DOHH2 (cell line): ENCODE measurements around the gene LGR6.

Experiments
- H3F3A ChIP-seq: fragments of 200-600 bp; sonication (generic), shearing (Covaris generic); 2 replicates; pipeline ENCODE4 v1.6.0; 2016; ENCODE audit warnings: antibody characterized with exemption, mild to moderate bottlenecking; ENCODE audit not compliant: control insufficient read depth, insufficient read depth
- H3K27ac ChIP-seq: fragments of 200-600 bp; sonication (generic); 2 replicates; pipeline ENCODE4 v1.5.1; 2014; ENCODE audit warnings: low read depth, mild to moderate bottlenecking, low read length, moderate library complexity
- H3K27me3 ChIP-seq: fragments of 200-600 bp; sonication (generic); 2 replicates; pipeline ENCODE4 v1.6.1; 2014; ENCODE audit warnings: mild to moderate bottlenecking, low read length, mixed read lengths; ENCODE audit not compliant: control insufficient read depth
- H3K36me3 ChIP-seq: fragments of 200-600 bp; sonication (generic); 2 replicates; pipeline ENCODE4 v1.6.1; 2014; ENCODE audit warnings: mild to moderate bottlenecking, low read length, moderate library complexity, mixed read lengths; ENCODE audit not compliant: control insufficient read depth
- H3K4me1 ChIP-seq: fragments of 200-600 bp; sonication (generic); 2 replicates; pipeline ENCODE4 v1.6.1; 2014; ENCODE audit warnings: mild to moderate bottlenecking, low read length, mixed read lengths; ENCODE audit not compliant: control insufficient read depth
- H3K4me2 ChIP-seq: fragments of 200-600 bp; sonication (generic); 2 replicates; pipeline ENCODE4 v1.6.0; 2014; ENCODE audit warnings: mild to moderate bottlenecking, low read length, moderate library complexity
- H3K4me3 ChIP-seq: fragments of 200-600 bp; sonication (generic); 2 replicates; pipeline ENCODE4 v1.5.1; 2014; ENCODE audit warnings: mild to moderate bottlenecking, low read length, mixed read lengths
- H3K79me2 ChIP-seq: fragments of 200-600 bp; sonication (generic); 2 replicates; pipeline ENCODE4 v1.6.1; 2014; ENCODE audit warnings: mild to moderate bottlenecking, low read length, mixed read lengths; ENCODE audit not compliant: control insufficient read depth
- H3K9me2 ChIP-seq: fragments of 200-600 bp; sonication (generic); replicated peaks from 2 replicates; pipeline ENCODE4 v1.6.1; 2014; ENCODE audit warnings: mild to moderate bottlenecking, low read length, mixed read lengths; ENCODE audit not compliant: control insufficient read depth
- H3K9me3 ChIP-seq: fragments of 200-600 bp; sonication (generic); 2 replicates; pipeline ENCODE4 v1.6.1; 2014; ENCODE audit warnings: antibody characterized with exemption, low read length, mixed read lengths; ENCODE audit not compliant: control insufficient read depth, insufficient read depth
- H4K20me1 ChIP-seq: fragments of 200-600 bp; sonication (generic); 2 replicates; pipeline ENCODE4 v1.6.0; 2014; ENCODE audit warnings: low read depth, mild to moderate bottlenecking, antibody characterized with exemption, low read length, moderate library complexity; ENCODE audit not compliant: control insufficient read depth, insufficient read depth
- EZH2phosphoT487 ChIP-seq: fragments of 200-600 bp; sonication (generic); IDR thresholded peaks from 2 replicates; pipeline ENCODE4 v1.6.1; 2017; ENCODE audit warnings: borderline replicate concordance, mild to moderate bottlenecking, antibody characterized with exemption, low read length, moderate library complexity, mixed read lengths
- TF ChIP-seq, protein P1 (sequence below): fragments of 200-600 bp; sonication (generic); IDR thresholded peaks from one replicate; pipeline ENCODE4 v1.5.1; 2014; ENCODE audit warnings: antibody characterized with exemption, mild to moderate bottlenecking, low read depth, low read length; ENCODE audit not compliant: poor library complexity, severe bottlenecking

The LGR6 gene

DNA sequence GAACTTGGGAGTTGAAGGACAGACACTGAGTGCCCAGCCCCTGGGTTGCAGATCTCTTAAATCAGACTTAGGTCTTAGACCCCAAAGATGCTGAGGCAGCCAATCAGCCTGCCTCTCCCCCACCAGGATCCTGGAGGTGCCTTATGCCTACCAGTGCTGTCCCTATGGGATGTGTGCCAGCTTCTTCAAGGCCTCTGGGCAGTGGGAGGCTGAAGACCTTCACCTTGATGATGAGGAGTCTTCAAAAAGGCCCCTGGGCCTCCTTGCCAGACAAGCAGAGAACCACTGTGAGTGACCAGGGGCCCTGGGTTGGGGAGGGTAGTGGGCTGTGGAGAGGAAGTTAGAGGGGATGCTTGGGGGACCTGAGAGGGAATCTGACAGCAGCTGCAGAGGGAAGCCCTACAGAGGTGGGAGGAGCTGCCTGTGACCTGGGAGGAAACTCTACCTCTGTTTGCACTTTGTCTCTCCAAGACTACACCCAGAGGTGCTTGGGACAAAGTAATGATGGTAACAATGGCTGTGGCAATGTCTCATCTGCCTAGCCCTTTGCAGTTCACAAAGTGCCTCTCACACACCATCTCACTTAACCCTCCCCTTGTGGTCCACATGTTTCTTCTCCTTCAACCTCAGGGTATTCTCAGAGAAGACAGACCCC, 116.6 kb downstream of the LGR6 start:
- Histone ChIP-seq H3K9me2 (no peaks in the 10 kb centered on the region), H3K9me3 (no peaks in the 10 kb centered on the region), H3K79me2 (no peaks in the 10 kb centered on the region), H3K4me1 (peaks cover 9% of the 10 kb centered on the region), H3K36me3 (no peaks in the 10 kb centered on the region), H3K4me3 (no peak overlapping the region), H3F3A (no peaks in the 10 kb centered on the region), H3K27ac (no peak overlapping the region), H3K4me2 (no peak overlapping the region), H3K27me3 (peaks cover 21% of the 10 kb centered on the region), H4K20me1 (no peaks in the 10 kb centered on the region)
- TF ChIP-seq, protein P1, sequence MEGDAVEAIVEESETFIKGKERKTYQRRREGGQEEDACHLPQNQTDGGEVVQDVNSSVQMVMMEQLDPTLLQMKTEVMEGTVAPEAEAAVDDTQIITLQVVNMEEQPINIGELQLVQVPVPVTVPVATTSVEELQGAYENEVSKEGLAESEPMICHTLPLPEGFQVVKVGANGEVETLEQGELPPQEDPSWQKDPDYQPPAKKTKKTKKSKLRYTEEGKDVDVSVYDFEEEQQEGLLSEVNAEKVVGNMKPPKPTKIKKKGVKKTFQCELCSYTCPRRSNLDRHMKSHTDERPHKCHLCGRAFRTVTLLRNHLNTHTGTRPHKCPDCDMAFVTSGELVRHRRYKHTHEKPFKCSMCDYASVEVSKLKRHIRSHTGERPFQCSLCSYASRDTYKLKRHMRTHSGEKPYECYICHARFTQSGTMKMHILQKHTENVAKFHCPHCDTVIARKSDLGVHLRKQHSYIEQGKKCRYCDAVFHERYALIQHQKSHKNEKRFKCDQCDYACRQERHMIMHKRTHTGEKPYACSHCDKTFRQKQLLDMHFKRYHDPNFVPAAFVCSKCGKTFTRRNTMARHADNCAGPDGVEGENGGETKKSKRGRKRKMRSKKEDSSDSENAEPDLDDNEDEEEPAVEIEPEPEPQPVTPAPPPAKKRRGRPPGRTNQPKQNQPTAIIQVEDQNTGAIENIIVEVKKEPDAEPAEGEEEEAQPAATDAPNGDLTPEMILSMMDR = no peak

DNA sequence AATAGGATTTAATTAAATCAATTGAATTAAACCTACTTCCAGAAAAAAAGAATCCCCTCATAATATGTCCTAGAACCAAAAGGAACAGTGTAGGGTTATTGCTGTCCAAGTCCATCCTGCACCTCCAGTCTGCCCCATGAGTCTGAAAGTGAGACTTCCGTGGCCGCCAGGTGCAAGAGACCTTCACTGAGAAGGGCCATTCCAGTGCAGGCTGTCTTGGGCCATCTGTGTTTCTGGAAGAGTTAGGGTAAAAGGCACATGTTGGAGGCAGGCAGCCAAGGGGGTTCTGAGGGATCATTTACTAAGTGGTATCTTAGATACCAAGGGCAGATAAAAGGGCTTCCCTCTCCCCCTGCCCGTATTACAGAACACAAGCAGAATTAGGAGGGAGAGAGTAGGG, 117.1 kb downstream of the LGR6 start:
- no peaks in the 10 kb centered on the region for H3F3A ChIP-seq
- no peaks in the 10 kb centered on the region for H3K79me2 ChIP-seq
- peaks cover 21% of the 10 kb centered on the region for H3K27me3 ChIP-seq
- no peaks in the 10 kb centered on the region for H3K9me3 ChIP-seq
- TF ChIP-seq EZH2phosphoT487 = no peak
- TF ChIP-seq, protein P1 = no peak
- no peak overlapping the region for H3K27ac ChIP-seq
- H3K4me1 ChIP-seq = peaks cover 9% of the 10 kb centered on the region
- no peaks in the 10 kb centered on the region for H3K9me2 ChIP-seq
- H3K4me3 ChIP-seq = no peak overlapping the region
- H3K4me2 ChIP-seq = no peak overlapping the region
- H4K20me1 ChIP-seq = no peaks in the 10 kb centered on the region
- no peaks in the 10 kb centered on the region for H3K36me3 ChIP-seq

DNA sequence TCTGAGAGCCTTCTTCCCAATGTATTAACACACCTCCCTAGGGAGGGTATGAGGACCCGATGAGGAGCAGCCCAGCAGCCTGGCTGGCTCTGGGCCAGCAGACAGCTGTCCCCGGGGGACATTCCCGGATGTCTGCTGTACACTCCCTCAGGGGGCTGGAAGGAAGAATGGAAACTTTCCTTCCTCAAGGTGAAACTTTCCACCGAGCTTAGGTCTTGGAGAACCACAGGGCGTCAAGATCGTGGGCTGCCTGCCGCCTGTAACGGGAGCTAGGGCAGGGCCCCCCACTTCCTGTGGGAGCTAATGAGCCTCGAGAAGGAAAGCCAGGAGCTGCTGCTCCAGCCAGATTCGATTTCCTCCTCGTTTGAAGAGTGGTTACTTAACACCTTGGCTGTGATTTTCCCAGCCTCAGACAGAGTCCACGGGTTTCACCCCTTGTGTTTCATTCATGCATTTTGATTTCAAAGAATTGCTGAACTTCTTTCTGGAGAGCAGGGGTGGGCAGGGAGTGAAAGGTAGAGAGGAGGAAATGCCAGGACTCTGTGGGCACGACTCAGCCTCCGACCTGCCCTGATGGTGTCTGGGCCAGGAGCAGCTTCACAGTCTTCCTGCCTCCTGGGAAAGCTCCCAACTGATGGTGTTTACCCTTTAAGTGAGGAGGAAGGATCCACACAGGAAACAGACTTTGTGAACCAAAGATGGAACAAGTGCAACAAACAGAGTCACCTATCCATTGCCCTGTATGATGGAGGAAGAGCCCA, 118.5 kb downstream of the LGR6 start:
- Histone ChIP-seq H3K36me3 (no peaks in the 10 kb centered on the region), H3F3A (no peaks in the 10 kb centered on the region), H3K9me2 (no peaks in the 10 kb centered on the region), H3K4me2 (peak overlapping the region; percentile 30; the same call in 1 of the 2 replicates), H3K79me2 (no peaks in the 10 kb centered on the region), H3K4me3 (no peak overlapping the region), H3K27me3 (peaks cover 21% of the 10 kb centered on the region), H4K20me1 (no peaks in the 10 kb centered on the region), H3K9me3 (no peaks in the 10 kb centered on the region), H3K4me1 (peaks cover 9% of the 10 kb centered on the region), H3K27ac (no peak overlapping the region)
- no peak for TF ChIP-seq EZH2phosphoT487
- TF ChIP-seq, protein P1 = no peak
